ENCODE measurements around the gene SLC2A13.

DNA sequence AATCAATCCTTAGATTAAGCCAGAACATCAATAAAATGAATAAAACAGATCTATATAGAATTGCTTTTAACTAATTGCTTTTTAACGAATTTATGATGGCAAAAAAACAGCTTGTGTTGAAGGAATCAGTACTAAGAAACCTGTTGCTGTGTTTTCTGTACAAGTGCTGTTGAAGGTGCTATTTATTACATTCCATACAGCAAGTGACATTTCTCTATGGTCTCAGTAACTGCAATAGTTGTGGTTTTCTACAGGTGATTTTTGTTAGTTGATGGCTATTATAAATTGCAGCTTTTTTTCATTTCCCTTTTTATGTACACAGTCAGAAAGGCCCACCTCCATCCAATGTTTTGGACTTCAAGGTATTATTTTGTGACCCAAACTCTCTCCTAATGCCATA is 56.6 kb downstream of the SLC2A13 start:
- no peak for TF ChIP-seq TCF7L2 (IDR thresholded peaks at IDR 0.05; ENCODE audit: borderline replicate concordance, low read depth, low read length)
- no peak for TF ChIP-seq ZNF24 (tag by site-specific recombination; IDR thresholded peaks at IDR 0.05)
- no peak for TF ChIP-seq ZBTB1 (tag by site-specific recombination; IDR thresholded peaks at IDR 0.05)
- TF ChIP-seq ZNF175 (tag by site-specific recombination; IDR thresholded peaks at IDR 0.05), result no peak
- TF ChIP-seq IKZF3 (tag by site-specific recombination; IDR thresholded peaks at IDR 0.05), result no peak
- no peak for TF ChIP-seq ZNF76 (tag by site-specific recombination; IDR thresholded peaks at IDR 0.05; ENCODE audit: borderline replicate concordance, low read depth)
- TF ChIP-seq SP2 (tag by site-specific recombination; IDR thresholded peaks at IDR 0.05), result no peak

Measured in HEK293 (cell line).